ENCODE results near the gene EPB41L4B.

EPB41L4B gene

DNA sequence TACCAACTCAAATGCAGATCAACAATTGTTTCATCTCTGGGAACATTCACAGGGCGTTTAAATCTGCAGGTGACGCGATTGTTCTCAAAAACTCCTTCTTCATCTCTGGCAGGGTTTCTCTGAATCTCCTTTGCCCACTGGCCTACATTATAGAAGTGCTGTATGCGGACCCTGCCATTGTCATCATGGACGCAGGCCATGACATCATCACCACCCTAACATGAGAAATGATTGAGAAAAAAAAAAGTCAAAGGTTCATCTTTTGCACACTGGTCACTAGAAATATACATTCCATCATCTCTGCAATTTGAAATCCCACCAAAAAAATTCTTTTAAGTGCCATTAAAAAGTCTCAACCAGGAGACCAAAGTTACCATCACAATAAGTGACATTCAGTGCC lies 179.5 kb downstream of the EPB41L4B start:
- H3K9me3 ChIP-seq (ENCODE audit: insufficient read depth, low read depth, low read length), result no peaks in the 10 kb centered on the region
- no peaks in the 10 kb centered on the region for H3K79me2 ChIP-seq (ENCODE audit: insufficient read depth, low read length)
- H3F3A ChIP-seq (ENCODE audit: low read depth), result no peaks in the 10 kb centered on the region
- peaks cover 4% of the 10 kb centered on the region for H3K4me1 ChIP-seq (ENCODE audit: insufficient read depth, low read length, poor library complexity, severe bottlenecking)
- no peak overlapping the region for H2AFZ ChIP-seq (ENCODE audit: low read length)
- no peaks in the 10 kb centered on the region for H3K36me3 ChIP-seq (ENCODE audit: insufficient read depth, low read length)
- H3K27me3 ChIP-seq (ENCODE audit: insufficient read depth, low read length, poor library complexity, severe bottlenecking), result no peaks in the 10 kb centered on the region
- H3K9ac ChIP-seq (ENCODE audit: low read depth, low read length, poor library complexity, severe bottlenecking), result no peak overlapping the region
- TF ChIP-seq, protein P1, sequence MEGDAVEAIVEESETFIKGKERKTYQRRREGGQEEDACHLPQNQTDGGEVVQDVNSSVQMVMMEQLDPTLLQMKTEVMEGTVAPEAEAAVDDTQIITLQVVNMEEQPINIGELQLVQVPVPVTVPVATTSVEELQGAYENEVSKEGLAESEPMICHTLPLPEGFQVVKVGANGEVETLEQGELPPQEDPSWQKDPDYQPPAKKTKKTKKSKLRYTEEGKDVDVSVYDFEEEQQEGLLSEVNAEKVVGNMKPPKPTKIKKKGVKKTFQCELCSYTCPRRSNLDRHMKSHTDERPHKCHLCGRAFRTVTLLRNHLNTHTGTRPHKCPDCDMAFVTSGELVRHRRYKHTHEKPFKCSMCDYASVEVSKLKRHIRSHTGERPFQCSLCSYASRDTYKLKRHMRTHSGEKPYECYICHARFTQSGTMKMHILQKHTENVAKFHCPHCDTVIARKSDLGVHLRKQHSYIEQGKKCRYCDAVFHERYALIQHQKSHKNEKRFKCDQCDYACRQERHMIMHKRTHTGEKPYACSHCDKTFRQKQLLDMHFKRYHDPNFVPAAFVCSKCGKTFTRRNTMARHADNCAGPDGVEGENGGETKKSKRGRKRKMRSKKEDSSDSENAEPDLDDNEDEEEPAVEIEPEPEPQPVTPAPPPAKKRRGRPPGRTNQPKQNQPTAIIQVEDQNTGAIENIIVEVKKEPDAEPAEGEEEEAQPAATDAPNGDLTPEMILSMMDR (conservative IDR thresholded peaks at IDR 0.05; ENCODE audit: low read length), result no peak
- TF ChIP-seq EZH2phosphoT487 (IDR thresholded peaks at IDR 0.05; ENCODE audit: borderline replicate concordance), result no peak
- no peaks in the 10 kb centered on the region for H3K9me2 ChIP-seq (replicated peaks; ENCODE audit: low read depth, low read length)
- H3K4me3 ChIP-seq (ENCODE audit: low read length, poor library complexity, severe bottlenecking), result no peak overlapping the region
- H3K4me2 ChIP-seq (ENCODE audit: low read depth, low read length, poor library complexity, severe bottlenecking), result no peak overlapping the region
- H4K20me1 ChIP-seq (ENCODE audit: insufficient read depth, low read length, poor library complexity, severe bottlenecking), result no peaks in the 10 kb centered on the region

DNA sequence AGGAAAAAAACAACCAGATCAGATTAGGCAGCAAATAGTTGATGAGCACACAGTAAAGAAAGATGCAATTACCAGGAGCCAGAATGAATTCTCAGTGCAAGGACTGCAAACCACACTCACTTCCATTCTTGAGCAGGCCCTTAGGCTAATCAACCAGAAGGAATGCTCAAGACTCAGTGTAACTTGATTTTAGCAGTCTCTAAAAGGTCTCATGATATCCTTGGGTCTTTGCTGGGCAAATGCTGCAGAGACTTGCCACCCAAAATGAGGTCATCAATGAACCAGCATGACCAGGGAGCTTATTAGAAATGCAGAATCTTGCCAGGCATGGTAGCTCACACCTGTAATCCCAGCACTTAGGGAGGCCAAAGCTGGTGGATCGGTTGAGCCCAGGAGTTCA lies 181.0 kb downstream of the EPB41L4B start:
- TF ChIP-seq EZH2phosphoT487 (IDR thresholded peaks at IDR 0.05; ENCODE audit: borderline replicate concordance), result no peak
- TF ChIP-seq, protein P1 (conservative IDR thresholded peaks at IDR 0.05; ENCODE audit: low read length), result no peak
- no peak overlapping the region for H3K4me2 ChIP-seq (ENCODE audit: low read depth, low read length, poor library complexity, severe bottlenecking)

DNA sequence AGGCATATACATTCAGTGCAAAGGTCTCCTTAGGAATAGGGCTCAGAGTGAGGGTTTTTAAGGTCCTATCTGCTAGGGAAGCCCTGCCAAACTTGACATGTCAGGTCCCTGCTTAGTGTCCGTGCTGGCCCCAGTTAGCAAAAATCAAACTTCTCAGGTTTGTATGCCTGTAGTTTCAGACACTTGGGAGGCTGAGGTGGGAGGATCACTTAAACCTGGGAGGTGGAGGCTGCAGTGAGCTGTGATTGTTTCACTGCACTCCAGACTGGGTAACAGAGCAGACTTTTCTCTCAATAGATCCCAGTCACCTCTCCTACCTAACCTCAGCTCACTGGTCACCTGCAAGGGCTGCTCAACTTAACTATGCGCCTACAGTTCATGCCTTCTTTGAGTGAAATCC lies 182.4 kb downstream of the EPB41L4B start:
- Histone ChIP-seq H3K4me2 (ENCODE audit: low read depth, low read length, poor library complexity, severe bottlenecking) (no peak overlapping the region), H3K79me2 (ENCODE audit: insufficient read depth, low read length) (no peaks in the 10 kb centered on the region), H3K4me3 (ENCODE audit: low read length, poor library complexity, severe bottlenecking) (no peak overlapping the region), H3K9me3 (ENCODE audit: insufficient read depth, low read depth, low read length) (no peaks in the 10 kb centered on the region), H3F3A (ENCODE audit: low read depth) (no peaks in the 10 kb centered on the region), H3K9me2 (replicated peaks; ENCODE audit: low read depth, low read length) (no peaks in the 10 kb centered on the region), H3K4me1 (ENCODE audit: insufficient read depth, low read length, poor library complexity, severe bottlenecking) (no peaks in the 10 kb centered on the region), H4K20me1 (ENCODE audit: insufficient read depth, low read length, poor library complexity, severe bottlenecking) (no peaks in the 10 kb centered on the region), H2AFZ (ENCODE audit: low read length) (no peak overlapping the region), H3K36me3 (ENCODE audit: insufficient read depth, low read length) (no peaks in the 10 kb centered on the region), H3K9ac (ENCODE audit: low read depth, low read length, poor library complexity, severe bottlenecking) (no peak overlapping the region), H3K27me3 (ENCODE audit: insufficient read depth, low read length, poor library complexity, severe bottlenecking) (no peaks in the 10 kb centered on the region)
- no peak for TF ChIP-seq EZH2phosphoT487 (IDR thresholded peaks at IDR 0.05; ENCODE audit: borderline replicate concordance)
- TF ChIP-seq, protein P1 (conservative IDR thresholded peaks at IDR 0.05; ENCODE audit: low read length), result no peak

More for the DNA sequence above, 181.0 kb downstream of the EPB41L4B start:
- no peaks in the 10 kb centered on the region for H3K9me2 ChIP-seq (replicated peaks; ENCODE audit: low read depth, low read length)
- H3K36me3 ChIP-seq (ENCODE audit: insufficient read depth, low read length), result no peaks in the 10 kb centered on the region
- no peaks in the 10 kb centered on the region for H3K9me3 ChIP-seq (ENCODE audit: insufficient read depth, low read depth, low read length)
- H3K4me1 ChIP-seq (ENCODE audit: insufficient read depth, low read length, poor library complexity, severe bottlenecking), result peaks cover 4% of the 10 kb centered on the region
- no peaks in the 10 kb centered on the region for H3K27me3 ChIP-seq (ENCODE audit: insufficient read depth, low read length, poor library complexity, severe bottlenecking)
- H2AFZ ChIP-seq (ENCODE audit: low read length), result no peak overlapping the region
- no peaks in the 10 kb centered on the region for H4K20me1 ChIP-seq (ENCODE audit: insufficient read depth, low read length, poor library complexity, severe bottlenecking)
- no peak overlapping the region for H3K4me3 ChIP-seq (ENCODE audit: low read length, poor library complexity, severe bottlenecking)
- H3K9ac ChIP-seq (ENCODE audit: low read depth, low read length, poor library complexity, severe bottlenecking), result no peak overlapping the region
- no peaks in the 10 kb centered on the region for H3K79me2 ChIP-seq (ENCODE audit: insufficient read depth, low read length)
- no peaks in the 10 kb centered on the region for H3F3A ChIP-seq (ENCODE audit: low read depth)
